HepG2 (cell line): ENCODE results near the gene LARP7. TPM values are rescaled to one million over a fixed set of nuclear protein-coding genes. Genes with fewer than 3 reads are reported as not detected.
A peak's percentile ranks its signal among the peaks of the same experiment; 100 is the strongest.

Source experiments
- BCL6 ChIP-seq: IDR thresholded peaks from 2 replicates; pipeline ENCODE4 v1.6.1; 2016; ENCODE audit warnings: missing genetic modification reagents, missing compliant biosample characterization
- CENPT ChIP-seq: sonication (generic); formaldehyde crosslinking; IDR thresholded peaks from 2 replicates; pipeline ENCODE4 v1.8.0; 2022; ENCODE audit warnings: low read depth, mild to moderate bottlenecking, moderate library complexity, missing genetic modification reagents
- FOXK2 ChIP-seq: fragments of 450-650 bp; IDR thresholded peaks from 2 replicates; pipeline ENCODE4 v1.6.1; 2016
- HMGA1 ChIP-seq: sonication (generic); formaldehyde crosslinking; conservative IDR thresholded peaks from 2 replicates; pipeline ENCODE4 v1.4.0; 2020; ENCODE audit warnings: missing genetic modification reagents
- ISL2 ChIP-seq: sonication (generic); formaldehyde crosslinking; IDR thresholded peaks from 2 replicates; pipeline ENCODE4 v1.5.0; 2020; ENCODE audit warnings: missing genetic modification reagents
- KLF11 ChIP-seq: IDR thresholded peaks from 2 replicates; pipeline ENCODE4 v1.6.1; 2016; ENCODE audit warnings: missing compliant biosample characterization
- KLF12 ChIP-seq: sonication (generic); formaldehyde crosslinking; IDR thresholded peaks from 2 replicates; pipeline ENCODE4 v1.4.0; 2020; ENCODE audit warnings: missing genetic modification reagents, borderline replicate concordance
- MIER2 ChIP-seq: IDR thresholded peaks from 2 replicates; pipeline ENCODE4 v1.6.1; 2016; ENCODE audit warnings: missing biosample characterization, missing genetic modification reagents
- MIER3 ChIP-seq: IDR thresholded peaks from 2 replicates; pipeline ENCODE4 v1.6.1; 2016; ENCODE audit warnings: missing compliant biosample characterization, borderline replicate concordance
- RELA ChIP-seq: sonication (generic); formaldehyde crosslinking; IDR thresholded peaks from 2 replicates; pipeline ENCODE4 v1.4.0; 2020; ENCODE audit warnings: missing genetic modification reagents
- RFX1 ChIP-seq: fragments of 450-650 bp; IDR thresholded peaks from 2 replicates; pipeline ENCODE4 v1.6.1; 2017
- SRY ChIP-seq: sonication (generic); formaldehyde crosslinking; IDR thresholded peaks from 2 replicates; pipeline ENCODE4 v1.8.0; 2022; ENCODE audit warnings: mild to moderate bottlenecking, missing genetic modification reagents
- TAF1 ChIP-seq: sonication (generic); formaldehyde crosslinking; IDR thresholded peaks from 2 replicates; pipeline ENCODE4 v1.4.0; 2020; ENCODE audit warnings: missing genetic modification reagents
- XRCC5 ChIP-seq: fragments of 200-400 bp; formaldehyde crosslinking; optimal IDR thresholded peaks from 2 replicates; pipeline ENCODE3; 2017; ENCODE audit warnings: mild to moderate bottlenecking, low read length
- YEATS4 ChIP-seq: sonication (generic); formaldehyde crosslinking; IDR thresholded peaks from 2 replicates; pipeline ENCODE4 v1.4.0; 2020; ENCODE audit warnings: missing genetic modification reagents, borderline replicate concordance
- ZFP1 ChIP-seq: IDR thresholded peaks from 2 replicates; pipeline ENCODE4 v1.6.1; 2016
- ZKSCAN8 ChIP-seq: IDR thresholded peaks from 2 replicates; pipeline ENCODE4 v1.6.1; 2016; ENCODE audit warnings: borderline replicate concordance, missing genetic modification reagents, missing compliant biosample characterization
- ZNF264 ChIP-seq: sonication (generic); formaldehyde crosslinking; IDR thresholded peaks from 2 replicates; pipeline ENCODE4 v1.4.0; 2020; ENCODE audit warnings: missing genetic modification reagents
- ZNF572 ChIP-seq: sonication (generic); formaldehyde crosslinking; IDR thresholded peaks from 2 replicates; pipeline ENCODE4 v1.5.1; 2020; ENCODE audit warnings: mild to moderate bottlenecking, missing genetic modification reagents
- ZNF598 ChIP-seq: sonication (generic); formaldehyde crosslinking; IDR thresholded peaks from 2 replicates; pipeline ENCODE4 v1.5.1; 2020; ENCODE audit warnings: mild to moderate bottlenecking, missing genetic modification reagents, borderline replicate concordance
- ZNF746 ChIP-seq: sonication (generic); formaldehyde crosslinking; IDR thresholded peaks from 2 replicates; pipeline ENCODE4 v1.8.0; 2022; ENCODE audit warnings: mild to moderate bottlenecking, missing genetic modification reagents
- ZNF878 ChIP-seq: sonication (generic); formaldehyde crosslinking; IDR thresholded peaks from 2 replicates; pipeline ENCODE4 v1.8.1; 2023; ENCODE audit warnings: mild to moderate bottlenecking, missing genetic modification reagents, moderate library complexity
- ZSCAN21 ChIP-seq: sonication (generic); formaldehyde crosslinking; IDR thresholded peaks from 2 replicates; pipeline ENCODE4 v1.8.0; 2022; ENCODE audit warnings: mild to moderate bottlenecking, missing genetic modification reagents, moderate library complexity, borderline replicate concordance
- polyA plus RNA-seq, 8 experiments: library from polyadenylated mRNA; depleted of rRNA in 3 of 8; stranded (reverse) in 7 of 8; unstranded in 1 of 8; fragments of >200 nt; fragmentation: Illumina TruSeq in 4 of 8; extraction: Trizol in 4 of 8; gene quantifications; 2 replicates each; pipeline versions ENCODE4 v1.2.1 to v1.2.3, GENCODE V29; 2011 to 2016; ENCODE audit warnings: low read depth in 4 of 8, missing spikeins in 1 of 8, mixed read lengths in 1 of 8; ENCODE audit not compliant: insufficient read depth in 1 of 8
- total RNA-seq, 5 experiments: library from RNA; depleted of rRNA; stranded (reverse); fragments of >200 nt; fragmentation: Illumina TruSeq; extraction: Trizol; gene quantifications; 2 replicates each; pipeline ENCODE4 v1.2.3, GENCODE V29; 2016; ENCODE audit warnings: low read depth in 1 of 5
- TF ChIP-seq, protein P1 (sequence below): conservative IDR thresholded peaks from 2 replicates; pipeline ENCODE4 v1.6.1; 2018; ENCODE audit warnings: missing genetic modification reagents
- TF ChIP-seq, protein P2 (sequence below): sonication (generic); formaldehyde crosslinking; IDR thresholded peaks from 2 replicates; pipeline ENCODE4 v1.4.0; 2020; ENCODE audit warnings: missing genetic modification reagents, mild to moderate bottlenecking, borderline replicate concordance
- TF ChIP-seq, protein P3 (sequence below): sonication (generic); formaldehyde crosslinking; IDR thresholded peaks from 2 replicates; pipeline ENCODE4 v1.4.0; 2020; ENCODE audit warnings: missing genetic modification reagents

The LARP7 gene
- total and polyA plus RNA-seq, 2 of the 13 experiments (the other 11 are each of a cell fraction or from before 2014, with no cell fraction given): 9.7 to 37.1 TPM

DNA sequence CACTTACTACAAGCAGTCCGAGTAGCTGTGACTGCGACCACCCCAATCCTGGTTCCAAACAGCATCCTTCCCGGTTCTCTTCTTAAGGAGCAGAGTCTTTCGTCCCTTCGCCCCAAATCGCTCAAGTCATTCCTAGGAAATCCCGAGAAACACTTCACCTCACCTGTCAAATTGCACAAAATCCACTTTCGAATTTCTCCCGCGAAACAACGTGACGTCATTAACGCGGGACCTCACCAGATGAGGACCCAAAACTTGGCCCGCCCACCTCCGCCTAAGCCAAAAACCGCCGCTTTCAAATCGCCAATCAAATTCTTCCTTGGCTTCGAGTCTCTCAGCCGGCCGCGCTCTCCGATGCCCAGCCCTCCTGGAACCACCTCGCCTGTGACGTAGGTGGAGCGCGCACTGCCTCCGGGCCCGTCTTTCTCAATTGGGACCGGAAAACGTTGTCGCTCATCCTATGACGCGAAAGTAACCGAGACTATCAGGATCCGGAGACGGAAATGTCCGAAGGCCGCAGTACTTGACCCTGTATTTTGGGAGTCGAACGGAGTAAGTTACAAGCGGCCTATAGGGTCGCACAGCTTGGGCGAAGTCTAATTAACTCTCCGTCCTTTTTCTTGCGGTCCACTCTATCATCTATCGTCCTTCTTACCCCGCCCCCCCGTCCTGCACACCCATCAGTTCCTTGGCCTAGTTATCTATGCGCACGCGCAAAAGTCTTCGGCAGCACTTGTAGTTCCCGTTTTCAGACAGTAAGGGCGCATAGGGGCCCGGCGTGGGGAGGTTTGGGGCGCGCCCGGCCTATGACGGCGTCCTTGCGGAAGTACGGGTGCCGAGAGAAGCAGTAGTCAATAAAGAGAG is at the start of gene LARP7, which contains the start of gene ZGRF1 (continued):
- TF ChIP-seq, protein P1, sequence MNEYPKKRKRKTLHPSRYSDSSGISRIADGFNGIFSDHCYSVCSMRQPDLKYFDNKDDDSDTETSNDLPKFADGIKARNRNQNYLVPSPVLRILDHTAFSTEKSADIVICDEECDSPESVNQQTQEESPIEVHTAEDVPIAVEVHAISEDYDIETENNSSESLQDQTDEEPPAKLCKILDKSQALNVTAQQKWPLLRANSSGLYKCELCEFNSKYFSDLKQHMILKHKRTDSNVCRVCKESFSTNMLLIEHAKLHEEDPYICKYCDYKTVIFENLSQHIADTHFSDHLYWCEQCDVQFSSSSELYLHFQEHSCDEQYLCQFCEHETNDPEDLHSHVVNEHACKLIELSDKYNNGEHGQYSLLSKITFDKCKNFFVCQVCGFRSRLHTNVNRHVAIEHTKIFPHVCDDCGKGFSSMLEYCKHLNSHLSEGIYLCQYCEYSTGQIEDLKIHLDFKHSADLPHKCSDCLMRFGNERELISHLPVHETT (CRISPR knock-in tag): peak; percentile 76; the same call in 1 of the 2 replicates
- TF ChIP-seq ZNF746 (no peak; the same call in 1 of the 2 replicates), RELA (CRISPR knock-in tag) (no peak), YEATS4 (CRISPR knock-in tag) (peak; percentile 89), HMGA1 (no peak), SRY (CRISPR knock-in tag) (0 out of 2 replicates have a peak, but pooled peaks have one; percentile 71), MIER3 (CRISPR knock-in tag) (peak; percentile 19), KLF11 (no peak), CENPT (CRISPR knock-in tag) (no peak), RFX1 (no peak), ZKSCAN8 (no peak), ZNF878 (peak; percentile 75; the same call in 1 of the 2 replicates), ZNF264 (CRISPR knock-in tag) (peak; percentile 76; the same call in 1 of the 2 replicates), ZNF598 (no peak), ISL2 (CRISPR knock-in tag) (peak; percentile 60; the same call in 1 of the 2 replicates), MIER2 (CRISPR knock-in tag) (0 out of 2 replicates have a peak, but pooled peaks have one; percentile 9), ZFP1 (no peak), ZSCAN21 (CRISPR knock-in tag) (no peak), KLF12 (CRISPR knock-in tag) (peak; percentile 64; the same call in 1 of the 2 replicates), XRCC5 (peak; percentile 55), ZNF572 (CRISPR knock-in tag) (no peak), TAF1 (CRISPR knock-in tag) (peak; percentile 48; the same call in 1 of the 2 replicates), FOXK2 (peak; percentile 70), BCL6 (CRISPR knock-in tag) (no peak)
- TF ChIP-seq, protein P2, sequence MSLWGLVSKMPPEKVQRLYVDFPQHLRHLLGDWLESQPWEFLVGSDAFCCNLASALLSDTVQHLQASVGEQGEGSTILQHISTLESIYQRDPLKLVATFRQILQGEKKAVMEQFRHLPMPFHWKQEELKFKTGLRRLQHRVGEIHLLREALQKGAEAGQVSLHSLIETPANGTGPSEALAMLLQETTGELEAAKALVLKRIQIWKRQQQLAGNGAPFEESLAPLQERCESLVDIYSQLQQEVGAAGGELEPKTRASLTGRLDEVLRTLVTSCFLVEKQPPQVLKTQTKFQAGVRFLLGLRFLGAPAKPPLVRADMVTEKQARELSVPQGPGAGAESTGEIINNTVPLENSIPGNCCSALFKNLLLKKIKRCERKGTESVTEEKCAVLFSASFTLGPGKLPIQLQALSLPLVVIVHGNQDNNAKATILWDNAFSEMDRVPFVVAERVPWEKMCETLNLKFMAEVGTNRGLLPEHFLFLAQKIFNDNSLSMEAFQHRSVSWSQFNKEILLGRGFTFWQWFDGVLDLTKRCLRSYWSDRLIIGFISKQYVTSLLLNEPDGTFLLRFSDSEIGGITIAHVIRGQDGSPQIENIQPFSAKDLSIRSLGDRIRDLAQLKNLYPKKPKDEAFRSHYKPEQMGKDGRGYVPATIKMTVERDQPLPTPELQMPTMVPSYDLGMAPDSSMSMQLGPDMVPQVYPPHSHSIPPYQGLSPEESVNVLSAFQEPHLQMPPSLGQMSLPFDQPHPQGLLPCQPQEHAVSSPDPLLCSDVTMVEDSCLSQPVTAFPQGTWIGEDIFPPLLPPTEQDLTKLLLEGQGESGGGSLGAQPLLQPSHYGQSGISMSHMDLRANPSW (CRISPR knock-in tag): no peak
- TF ChIP-seq, protein P3, sequence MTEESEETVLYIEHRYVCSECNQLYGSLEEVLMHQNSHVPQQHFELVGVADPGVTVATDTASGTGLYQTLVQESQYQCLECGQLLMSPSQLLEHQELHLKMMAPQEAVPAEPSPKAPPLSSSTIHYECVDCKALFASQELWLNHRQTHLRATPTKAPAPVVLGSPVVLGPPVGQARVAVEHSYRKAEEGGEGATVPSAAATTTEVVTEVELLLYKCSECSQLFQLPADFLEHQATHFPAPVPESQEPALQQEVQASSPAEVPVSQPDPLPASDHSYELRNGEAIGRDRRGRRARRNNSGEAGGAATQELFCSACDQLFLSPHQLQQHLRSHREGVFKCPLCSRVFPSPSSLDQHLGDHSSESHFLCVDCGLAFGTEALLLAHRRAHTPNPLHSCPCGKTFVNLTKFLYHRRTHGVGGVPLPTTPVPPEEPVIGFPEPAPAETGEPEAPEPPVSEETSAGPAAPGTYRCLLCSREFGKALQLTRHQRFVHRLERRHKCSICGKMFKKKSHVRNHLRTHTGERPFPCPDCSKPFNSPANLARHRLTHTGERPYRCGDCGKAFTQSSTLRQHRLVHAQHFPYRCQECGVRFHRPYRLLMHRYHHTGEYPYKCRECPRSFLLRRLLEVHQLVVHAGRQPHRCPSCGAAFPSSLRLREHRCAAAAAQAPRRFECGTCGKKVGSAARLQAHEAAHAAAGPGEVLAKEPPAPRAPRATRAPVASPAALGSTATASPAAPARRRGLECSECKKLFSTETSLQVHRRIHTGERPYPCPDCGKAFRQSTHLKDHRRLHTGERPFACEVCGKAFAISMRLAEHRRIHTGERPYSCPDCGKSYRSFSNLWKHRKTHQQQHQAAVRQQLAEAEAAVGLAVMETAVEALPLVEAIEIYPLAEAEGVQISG: peak; percentile 90
